ENCODE results near the gene PPP2R3B.

GRCh38 chrX:333611-334311 is 52.9 kb downstream of the PPP2R3B start:
- TF ChIP-seq CTCF (IDR thresholded peaks at IDR 0.05; ENCODE audit: borderline replicate concordance, extremely low read depth, low read length, poor library complexity, severe bottlenecking) (no peak), EZH2 (IDR thresholded peaks at IDR 0.05; ENCODE audit: borderline replicate concordance, low read depth, low read length, severe bottlenecking) (no peak)

Data from DND-41 (cell line).